ENCODE results near the gene GORASP2.

DNA sequence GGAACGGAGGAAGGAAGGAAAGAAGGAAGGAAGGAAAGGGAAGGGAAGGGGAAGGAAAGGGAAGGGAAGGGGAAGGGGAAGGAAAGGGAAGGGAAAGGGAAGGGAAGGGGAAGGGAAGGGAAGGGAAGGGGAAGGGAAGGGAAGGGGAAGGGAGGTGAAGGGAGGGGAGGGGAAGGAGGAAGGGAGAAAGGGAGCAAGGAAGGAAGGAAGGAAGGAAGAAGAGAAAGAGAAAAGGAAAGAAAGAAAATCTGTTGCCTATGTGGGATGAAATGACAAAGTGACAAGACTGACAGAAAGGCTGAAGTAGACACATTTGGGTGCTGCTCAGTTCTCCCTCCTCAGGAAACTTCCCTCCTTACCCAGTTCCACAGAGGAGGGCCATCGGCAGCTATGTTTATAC lies 46.3 kb upstream of the GORASP2 start:
- TF ChIP-seq CTCF (IDR thresholded peaks at IDR 0.05) (no peak), POLR2A (IDR thresholded peaks at IDR 0.05) (no peak), EP300 (IDR thresholded peaks at IDR 0.05) (no peak), POLR2AphosphoS5 (IDR thresholded peaks at IDR 0.05) (no peak)
